ENCODE data around the gene CASP9. TPM values are rescaled to one million over a fixed set of nuclear protein-coding genes. Genes with fewer than 3 reads are reported as not detected.

The CASP9 gene
- total and polyA plus RNA-seq, 2 experiments from 2014 or later: 7.7 to 25.0 TPM

DNA sequence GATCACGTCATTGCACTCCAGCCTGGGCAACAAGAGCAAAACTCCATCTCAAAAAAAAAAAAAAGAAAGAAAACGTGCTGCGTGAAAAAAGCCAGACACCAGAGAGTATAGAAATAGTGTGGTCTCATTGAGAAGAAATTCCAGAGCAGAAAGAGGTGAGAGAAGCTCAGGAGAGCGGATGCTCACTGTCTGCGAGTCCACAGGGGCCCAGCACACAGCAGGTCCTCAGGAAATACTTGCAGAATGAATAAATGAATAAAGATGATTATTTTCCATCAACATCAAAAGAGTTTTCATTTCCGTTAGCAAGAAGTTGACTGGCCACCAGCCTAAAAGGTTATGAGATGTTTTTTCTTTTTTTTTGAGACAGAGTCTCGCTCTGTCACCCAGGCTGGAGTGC is 14.4 kb downstream of the CASP9 start:
- Histone ChIP-seq H2AFZ (no peak overlapping the region), H3K9me2 (ENCODE audit: insufficient read depth) (no peaks in the 10 kb centered on the region), H3K27ac (ENCODE audit: low read depth) (peak overlapping the region; percentile 92), H3K4me2 (peak overlapping the region; percentile 63), H3K36me3 (ENCODE audit: insufficient read depth) (no peaks in the 10 kb centered on the region), H3K27me3 (ENCODE audit: insufficient read depth) (no peaks in the 10 kb centered on the region), H4K20me1 (replicated peaks; ENCODE audit: insufficient read depth) (no peaks in the 10 kb centered on the region; the same call in 1 of the 2 replicates), H3K79me2 (replicated peaks; ENCODE audit: insufficient read depth) (no peaks in the 10 kb centered on the region; the same call in 1 of the 2 replicates), H3K4me3 (no peak overlapping the region), H3K4me1 (ENCODE audit: insufficient read depth) (peaks cover 34% of the 10 kb centered on the region), H3F3A (replicated peaks; ENCODE audit: low read depth) (peaks cover 20% of the 10 kb centered on the region; the same call in 1 of the 2 replicates)
- H3K9me3 Mint-ChIP-seq: no peaks in the 10 kb centered on the region
- peaks cover 15% of the 10 kb centered on the region for H3K36me3 Mint-ChIP-seq (ENCODE audit: low read depth)
- no peak for DNase-seq (ENCODE audit: low spot score)
- TF ChIP-seq JUNB (IDR thresholded peaks at IDR 0.05; ENCODE audit: unreplicated experiment) (no peak), EZH2phosphoT487 (IDR thresholded peaks at IDR 0.05; ENCODE audit: unreplicated experiment) (no peak), ZNF331 (CRISPR knock-in tag; IDR thresholded peaks at IDR 0.05; ENCODE audit: low read depth) (no peak), CREB1 (CRISPR knock-in tag; IDR thresholded peaks at IDR 0.05; ENCODE audit: low read depth) (no peak), NANOG (IDR thresholded peaks at IDR 0.05; ENCODE audit: borderline replicate concordance) (no peak), CTCF (conservative IDR thresholded peaks at IDR 0.05; ENCODE audit: low read depth in 2 of 2) (no peak), EZH2 (IDR thresholded peaks at IDR 0.05; ENCODE audit: low read depth, unreplicated experiment) (no peak), STAT1 (IDR thresholded peaks at IDR 0.05; ENCODE audit: unreplicated experiment) (no peak), ZNF114 (CRISPR knock-in tag; IDR thresholded peaks at IDR 0.05) (no peak), ETS1 (IDR thresholded peaks at IDR 0.05) (no peak), POLR2AphosphoS5 (IDR thresholded peaks at IDR 0.05; ENCODE audit: low read depth) (no peak), ZNF462 (CRISPR knock-in tag; IDR thresholded peaks at IDR 0.05) (no peak)
- TF ChIP-seq, protein P1, sequence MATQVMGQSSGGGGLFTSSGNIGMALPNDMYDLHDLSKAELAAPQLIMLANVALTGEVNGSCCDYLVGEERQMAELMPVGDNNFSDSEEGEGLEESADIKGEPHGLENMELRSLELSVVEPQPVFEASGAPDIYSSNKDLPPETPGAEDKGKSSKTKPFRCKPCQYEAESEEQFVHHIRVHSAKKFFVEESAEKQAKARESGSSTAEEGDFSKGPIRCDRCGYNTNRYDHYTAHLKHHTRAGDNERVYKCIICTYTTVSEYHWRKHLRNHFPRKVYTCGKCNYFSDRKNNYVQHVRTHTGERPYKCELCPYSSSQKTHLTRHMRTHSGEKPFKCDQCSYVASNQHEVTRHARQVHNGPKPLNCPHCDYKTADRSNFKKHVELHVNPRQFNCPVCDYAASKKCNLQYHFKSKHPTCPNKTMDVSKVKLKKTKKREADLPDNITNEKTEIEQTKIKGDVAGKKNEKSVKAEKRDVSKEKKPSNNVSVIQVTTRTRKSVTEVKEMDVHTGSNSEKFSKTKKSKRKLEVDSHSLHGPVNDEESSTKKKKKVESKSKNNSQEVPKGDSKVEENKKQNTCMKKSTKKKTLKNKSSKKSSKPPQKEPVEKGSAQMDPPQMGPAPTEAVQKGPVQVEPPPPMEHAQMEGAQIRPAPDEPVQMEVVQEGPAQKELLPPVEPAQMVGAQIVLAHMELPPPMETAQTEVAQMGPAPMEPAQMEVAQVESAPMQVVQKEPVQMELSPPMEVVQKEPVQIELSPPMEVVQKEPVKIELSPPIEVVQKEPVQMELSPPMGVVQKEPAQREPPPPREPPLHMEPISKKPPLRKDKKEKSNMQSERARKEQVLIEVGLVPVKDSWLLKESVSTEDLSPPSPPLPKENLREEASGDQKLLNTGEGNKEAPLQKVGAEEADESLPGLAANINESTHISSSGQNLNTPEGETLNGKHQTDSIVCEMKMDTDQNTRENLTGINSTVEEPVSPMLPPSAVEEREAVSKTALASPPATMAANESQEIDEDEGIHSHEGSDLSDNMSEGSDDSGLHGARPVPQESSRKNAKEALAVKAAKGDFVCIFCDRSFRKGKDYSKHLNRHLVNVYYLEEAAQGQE (IDR thresholded peaks at IDR 0.05; ENCODE audit: unreplicated experiment): no peak
- no peak for ATAC-seq
- peaks cover 43% of the 10 kb centered on the region for H3K4me1 Mint-ChIP-seq
- peaks cover 12% of the 10 kb centered on the region for H3K27me3 Mint-ChIP-seq (ENCODE audit: insufficient read depth, low read depth, poor library complexity)
- H3K4me3 Mint-ChIP-seq: peak overlapping the region; percentile 22; the same call in 1 of the 3 replicates
- peak overlapping the region; percentile 98 for H3K27ac Mint-ChIP-seq
